ENCODE data around the gene SLC38A2.
"Not testable (repeated sequence)": the region's sequence is repeated elsewhere in the genome, so short reads cannot be mapped to it uniquely, and the experiment has no call there.

The SLC38A2 gene

DNA sequence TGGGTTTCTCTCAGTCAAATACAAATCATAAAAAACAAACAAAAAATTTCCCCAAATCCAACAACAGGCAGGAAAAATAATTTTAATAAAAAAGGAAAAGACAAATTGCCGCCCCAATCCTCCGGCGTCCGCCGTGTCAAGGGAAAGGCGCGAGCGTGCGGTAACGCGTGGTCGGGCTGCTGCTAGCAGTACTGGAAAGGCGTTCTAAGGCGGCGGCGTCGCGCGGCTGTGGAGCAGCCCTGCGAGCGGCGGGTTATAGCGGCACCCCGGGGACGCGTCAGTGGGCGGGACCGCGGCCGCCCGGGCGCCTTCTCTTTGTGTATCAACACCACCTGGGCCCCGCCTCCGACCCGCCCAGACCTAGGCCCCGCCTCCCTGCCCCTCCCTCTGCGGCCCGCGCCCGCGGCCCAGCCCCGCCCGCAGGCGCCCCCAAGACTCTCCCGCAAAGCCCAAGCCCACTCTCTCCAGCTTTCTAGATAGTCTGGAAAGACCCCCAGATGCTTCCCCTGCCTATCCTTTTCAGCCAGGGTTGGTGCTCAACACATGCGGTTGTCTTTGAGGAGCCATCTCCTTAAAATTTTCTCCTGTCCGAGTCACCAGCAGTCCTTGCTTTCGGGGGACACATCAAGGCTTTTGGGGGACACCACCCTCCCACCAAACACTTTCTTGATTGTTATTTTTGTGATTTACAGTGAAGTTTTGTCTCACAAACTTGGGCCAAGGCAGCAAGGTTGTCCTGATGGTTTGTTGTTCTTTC lies at the start of gene SLC38A2:
SLC38A2 (minus strand) TSS at position 230 of the 757 bp plus-strand sequence. CDS start 1,480 bp downstream, outside the sequence.
- peak; percentile 95 for DNase-seq (ENCODE audit: low read depth)

DNA sequence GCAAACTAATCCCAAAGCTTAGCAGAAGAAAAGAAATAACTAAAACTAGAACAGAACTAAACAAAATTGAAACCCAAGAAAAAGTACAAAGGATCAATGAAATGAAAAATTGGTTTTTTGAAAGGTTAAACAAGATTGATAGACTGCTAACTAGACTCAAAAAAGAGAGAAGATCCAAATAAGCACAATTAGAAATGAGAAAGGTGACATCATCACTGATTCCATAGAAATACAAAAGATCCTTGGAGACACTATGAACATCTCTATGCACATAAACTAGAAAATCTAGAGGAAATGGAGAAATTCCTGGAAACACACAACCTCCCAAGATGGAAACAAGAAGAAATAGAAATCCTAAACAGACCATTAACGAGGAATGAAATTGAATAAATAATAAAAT lies 47.1 kb upstream of the SLC38A2 start:
- DNase-seq (ENCODE audit: low read depth), result no peak

DNA sequence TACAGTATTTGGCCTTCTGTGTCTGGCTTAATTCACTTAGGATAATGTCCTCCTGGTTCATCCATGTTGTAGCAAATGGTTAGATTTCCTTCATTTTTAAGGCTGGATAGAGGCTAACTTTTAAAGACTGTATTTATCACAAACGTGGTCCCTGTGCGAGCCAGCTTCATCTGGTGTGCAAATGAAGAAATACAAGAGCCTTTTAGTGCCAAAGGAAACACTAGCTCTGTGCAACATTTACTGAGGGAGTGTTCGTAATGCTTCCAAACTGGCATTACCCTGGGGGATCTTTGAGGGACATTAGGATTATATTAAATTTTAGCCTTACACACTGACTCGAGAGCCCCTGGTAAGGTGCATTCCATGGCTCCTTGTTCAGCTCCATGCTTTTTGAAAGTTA lies 43.0 kb upstream of the SLC38A2 start:
- DNase-seq (ENCODE audit: low read depth), result no peak

DNA sequence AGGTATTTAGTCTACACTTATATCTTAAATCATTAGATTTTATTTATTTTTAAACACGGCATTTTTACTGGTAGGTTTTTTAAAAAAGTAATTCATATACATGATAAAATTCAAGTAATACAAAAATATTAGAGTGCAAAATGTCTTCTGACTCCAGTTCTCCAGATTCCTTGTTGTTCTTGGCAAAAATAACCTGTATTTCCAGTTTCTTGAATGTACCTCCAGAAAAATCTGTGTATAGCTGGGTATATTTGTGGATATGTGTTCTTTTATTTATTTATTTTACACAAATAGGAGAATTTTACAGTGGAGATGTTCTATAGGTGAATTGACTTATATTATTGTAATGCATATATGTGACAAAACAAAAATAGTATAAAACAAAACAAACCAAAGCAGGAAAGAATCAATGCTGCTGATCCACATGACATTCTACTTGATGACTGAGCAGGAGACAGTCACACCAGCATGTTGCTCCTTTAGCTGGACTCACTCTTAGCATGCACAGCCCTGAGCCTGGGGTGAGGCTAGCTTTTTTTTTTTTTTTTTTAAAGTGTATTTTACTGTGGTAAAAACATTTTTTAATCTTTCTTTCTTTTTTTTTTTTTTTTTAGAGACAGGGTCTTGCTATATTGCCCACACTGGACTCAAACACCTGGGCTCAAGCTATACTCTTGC lies 42.2 kb upstream of the SLC38A2 start:
- DNase-seq (ENCODE audit: low read depth), result no peak

DNA sequence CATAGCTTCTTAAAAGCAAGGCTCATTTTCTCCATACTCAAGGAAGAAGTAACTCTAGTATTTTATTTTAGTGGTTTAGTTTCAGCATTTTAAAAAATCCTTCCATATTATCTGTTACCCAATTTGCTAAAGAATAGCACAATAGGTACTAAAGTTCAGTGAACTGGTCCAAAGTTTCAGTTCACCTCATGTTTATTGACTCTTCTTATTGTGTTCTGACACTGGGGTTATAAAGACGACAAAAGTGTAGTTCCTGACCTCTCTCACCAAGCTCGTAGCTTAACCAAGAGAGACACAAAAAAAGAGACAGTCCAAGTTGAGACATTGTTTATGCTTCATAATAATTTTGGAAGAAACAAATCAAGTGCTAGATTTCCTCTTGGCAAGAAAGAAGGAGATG lies 40.8 kb upstream of the SLC38A2 start:
- DNase-seq (ENCODE audit: low read depth), result no peak

DNA sequence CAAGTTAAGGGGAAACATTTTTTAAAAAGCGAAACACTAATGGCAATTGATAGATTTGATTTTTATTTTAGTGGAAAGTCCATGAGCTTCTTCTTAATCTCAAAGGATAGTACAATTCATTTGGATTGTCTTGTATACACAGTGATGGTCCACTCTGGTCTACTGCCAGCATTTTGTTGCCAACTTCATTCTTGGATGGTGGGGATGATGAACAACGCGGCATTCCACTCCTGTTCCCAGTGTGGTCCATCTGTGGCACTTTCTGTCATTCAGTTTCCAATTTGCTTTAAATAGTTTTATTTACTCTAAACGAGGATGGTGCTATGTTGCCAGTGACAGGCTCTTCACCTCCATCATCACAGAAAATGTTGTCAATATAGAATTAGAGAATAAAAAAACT lies 40.3 kb upstream of the SLC38A2 start:
- no peak for DNase-seq (ENCODE audit: low read depth)

DNA sequence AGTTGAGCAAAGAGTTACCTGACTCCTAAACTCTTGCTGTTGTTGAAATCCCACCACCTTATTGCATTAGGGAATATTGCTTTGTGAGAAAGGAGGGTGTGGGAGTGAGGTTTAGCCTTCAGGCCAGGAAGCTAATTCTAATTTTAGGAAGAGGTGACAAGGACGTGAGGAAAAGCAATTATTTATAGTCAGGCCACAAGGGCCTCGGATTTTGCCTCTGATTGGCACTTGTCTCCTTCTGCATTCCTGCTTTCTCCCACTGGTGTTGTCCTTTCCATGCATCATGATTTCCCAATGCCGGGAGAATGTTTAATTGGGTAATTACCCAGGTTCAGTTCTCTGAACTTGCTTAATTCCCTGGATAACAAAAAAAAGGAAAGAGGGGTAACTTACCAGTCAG lies 37.9 kb upstream of the SLC38A2 start:
- no peak for DNase-seq (ENCODE audit: low read depth)

DNA sequence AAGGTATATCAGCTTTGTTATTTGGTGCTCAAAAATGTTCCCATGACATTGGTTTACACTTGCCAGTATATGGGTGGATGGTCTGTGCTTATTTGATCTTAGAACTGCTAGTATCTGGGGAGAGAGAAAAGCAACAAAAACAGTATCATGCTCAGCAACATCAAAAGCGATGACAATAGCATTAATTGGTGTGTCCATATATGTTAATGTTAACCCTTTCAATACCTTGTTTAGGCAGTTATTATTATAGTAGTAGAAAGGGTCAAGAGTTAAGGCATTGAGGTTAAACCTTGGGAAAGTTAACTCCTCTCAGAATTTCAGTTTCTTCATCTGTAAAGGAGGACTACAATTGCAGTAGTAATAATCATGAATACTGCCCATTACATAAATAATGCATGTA lies 37.4 kb upstream of the SLC38A2 start:
- DNase-seq (ENCODE audit: low read depth), result no peak

DNA sequence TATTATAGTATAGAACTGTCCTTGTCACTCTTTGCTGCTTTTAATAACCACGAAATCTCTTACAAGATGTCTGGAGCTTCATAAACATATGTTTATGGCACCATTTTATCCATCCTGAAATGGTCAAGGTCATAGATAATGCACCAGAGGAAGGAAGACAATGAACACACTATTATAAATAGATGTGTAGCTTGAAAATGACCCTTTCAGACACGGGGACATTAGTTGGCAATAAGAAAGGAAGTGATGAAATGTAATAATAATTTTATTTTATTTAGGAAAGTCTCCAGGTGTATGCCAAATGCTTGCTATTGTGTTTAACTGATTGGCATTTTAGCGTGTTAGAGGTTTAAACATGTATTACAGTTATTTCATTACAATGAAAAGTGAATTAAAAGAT lies 36.8 kb upstream of the SLC38A2 start:
- DNase-seq (ENCODE audit: low read depth), result no peak

DNA sequence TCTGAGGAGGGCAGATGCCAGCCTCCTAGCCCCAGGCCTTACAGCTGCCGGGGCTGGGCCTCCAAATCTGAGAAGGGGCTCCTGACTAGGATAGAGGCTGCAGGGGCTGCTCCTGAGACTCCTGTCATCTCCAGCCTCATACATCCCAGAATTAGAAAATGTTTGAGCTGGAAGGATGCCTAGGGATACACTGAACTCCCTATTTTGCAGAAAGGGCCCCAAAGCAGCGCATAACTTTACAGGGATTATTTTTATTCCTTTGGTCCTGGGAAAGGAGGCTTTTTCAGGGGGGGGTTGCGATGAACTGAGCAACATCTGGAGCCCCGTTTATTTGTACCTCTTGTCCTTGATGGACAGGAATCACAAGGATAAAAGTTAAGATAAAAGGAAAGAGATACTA lies 35.9 kb upstream of the SLC38A2 start:
- DNase-seq (ENCODE audit: low read depth), result no peak

DNA sequence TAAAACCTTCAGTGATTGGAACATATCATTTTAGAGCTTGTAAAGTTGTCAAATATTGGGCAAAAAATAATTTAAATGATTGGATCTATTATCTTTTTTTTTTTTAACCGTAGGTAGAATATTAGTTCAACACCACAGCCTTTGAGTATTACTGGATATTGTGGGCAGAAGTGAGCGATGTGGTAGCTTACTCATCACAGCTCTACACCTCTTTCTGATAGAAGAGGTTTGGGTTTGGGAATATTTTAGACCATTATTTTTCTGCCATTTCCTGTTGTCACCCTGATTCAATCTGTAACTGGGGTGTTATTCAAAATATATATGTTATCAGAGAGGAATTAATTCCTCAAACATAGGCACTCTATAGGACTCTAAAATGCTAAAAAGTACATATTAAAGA lies 34.8 kb upstream of the SLC38A2 start:
- DNase-seq (ENCODE audit: low read depth), result no peak

DNA sequence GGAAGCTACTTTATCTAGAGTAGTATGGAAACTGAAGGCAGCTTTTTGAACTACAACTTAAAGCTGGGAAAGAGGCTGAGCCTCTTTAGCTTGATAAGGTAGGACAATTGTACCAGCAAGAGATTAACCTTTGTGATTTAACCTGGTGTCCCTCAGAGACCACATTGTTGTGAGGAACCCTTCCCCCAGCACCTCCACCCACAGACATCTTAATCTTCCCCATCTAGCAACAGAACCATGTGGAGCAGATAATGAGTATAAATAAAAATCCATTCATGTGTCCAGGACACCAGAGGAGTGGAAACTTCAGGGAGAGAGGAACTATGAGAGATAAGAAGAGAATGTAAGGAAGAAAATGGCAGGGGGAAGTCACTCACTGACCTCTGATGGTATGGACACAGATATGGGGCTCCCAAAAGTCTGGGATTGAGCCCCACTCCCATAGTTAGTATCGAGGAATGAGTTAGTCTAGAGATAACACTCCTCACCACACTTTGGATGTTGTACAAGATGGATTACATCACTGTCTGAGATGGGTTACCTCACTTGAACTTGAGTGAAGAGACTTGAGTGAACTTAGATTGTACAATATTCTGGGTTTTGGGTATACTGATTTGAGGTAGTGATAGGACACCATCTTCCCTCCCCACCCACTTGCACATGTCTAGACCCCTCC lies 33.9 kb upstream of the SLC38A2 start:
- DNase-seq (ENCODE audit: low read depth), result peak; percentile 72

DNA sequence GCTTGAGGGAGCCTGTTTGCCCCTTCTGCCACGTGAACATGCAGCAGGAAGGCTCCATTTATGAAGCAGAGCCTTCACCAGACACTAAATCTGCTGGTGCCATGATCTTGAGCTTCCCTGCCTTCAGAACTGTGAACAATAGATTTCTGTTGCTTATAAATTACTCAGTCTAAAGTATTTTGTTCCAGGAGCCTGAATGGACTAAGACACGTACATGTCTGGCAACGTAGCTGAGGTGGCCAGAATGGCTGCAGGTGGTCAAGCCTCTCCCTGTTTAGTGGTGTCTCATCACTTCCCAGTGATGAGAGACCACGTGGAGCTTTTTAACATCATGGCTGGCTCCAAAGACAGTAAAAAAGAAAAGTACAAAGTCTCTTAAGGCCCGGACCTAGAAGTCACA lies 32.2 kb upstream of the SLC38A2 start:
- DNase-seq (ENCODE audit: low read depth), result no peak

DNA sequence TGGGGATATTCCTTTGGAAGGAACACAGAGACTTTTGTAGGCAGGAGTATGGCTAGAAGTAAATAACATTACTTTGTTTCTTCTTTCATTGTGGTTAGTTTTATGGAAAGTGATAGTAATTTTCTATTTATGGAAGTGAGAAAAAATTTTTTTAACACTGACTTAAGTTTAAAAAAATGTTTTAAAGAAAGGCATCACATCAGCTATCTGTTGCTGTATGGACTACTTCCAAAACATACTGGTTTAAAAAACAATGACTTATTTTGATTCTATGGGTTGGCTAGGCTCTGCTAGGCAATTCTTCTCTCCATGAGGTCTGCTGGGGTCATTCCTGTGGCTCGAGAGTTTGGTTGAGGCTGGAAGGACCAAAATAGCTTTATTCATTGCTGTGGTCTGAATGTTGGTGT lies 31.7 kb upstream of the SLC38A2 start:
- peak; percentile 82 for DNase-seq (ENCODE audit: low read depth)

DNA sequence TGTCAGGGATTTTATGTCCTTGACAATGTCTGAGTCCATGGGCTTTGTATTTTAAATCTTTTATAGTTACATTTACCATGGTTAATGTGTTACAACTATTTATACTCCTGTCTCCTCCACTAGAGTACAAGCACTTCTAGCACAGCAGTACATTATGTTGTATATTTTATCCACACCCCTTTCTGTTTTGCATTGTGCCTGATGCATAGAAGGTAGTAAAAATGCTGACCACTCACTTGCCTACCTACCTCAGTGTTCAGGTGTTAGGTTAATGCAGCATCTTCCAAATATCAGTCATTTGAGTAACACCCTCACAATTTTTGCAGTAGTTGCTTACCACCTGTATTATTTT lies 31.1 kb upstream of the SLC38A2 start:
- DNase-seq (ENCODE audit: low read depth), result no peak

DNA sequence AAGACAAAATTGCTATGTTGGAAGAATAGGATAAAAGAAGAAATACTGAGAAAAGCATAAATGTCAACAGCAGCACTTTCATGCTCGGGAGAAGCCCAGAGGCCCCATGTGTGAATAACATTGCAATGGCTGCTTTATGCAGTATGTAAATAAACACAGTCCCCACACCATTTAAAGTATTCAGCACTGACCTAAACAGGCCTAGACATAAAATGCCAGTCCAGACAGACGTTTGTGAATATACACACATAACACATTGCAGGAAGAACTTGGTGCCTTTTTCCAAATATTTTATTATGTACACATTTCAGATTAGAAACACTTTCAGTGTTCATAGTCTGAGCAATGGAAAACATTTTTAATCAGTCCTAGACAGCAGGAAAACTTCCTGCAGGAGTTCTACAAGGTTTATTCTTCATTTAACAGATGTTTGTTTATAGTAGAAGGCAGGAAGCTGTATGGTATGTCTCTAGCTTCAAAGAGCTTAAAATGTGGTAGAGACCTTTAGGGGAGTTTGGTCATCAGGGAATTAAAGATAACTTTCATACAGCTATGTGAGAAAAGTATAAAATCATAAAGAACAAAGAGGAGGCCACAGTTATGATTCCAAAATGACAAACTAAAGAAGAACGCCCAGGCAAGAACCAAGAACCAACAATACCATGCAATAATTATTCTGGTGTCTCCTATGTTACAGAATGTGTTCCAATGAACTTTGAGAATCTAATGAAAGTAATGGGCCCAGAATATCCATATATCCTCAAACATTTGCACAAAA lies 30.6 kb upstream of the SLC38A2 start:
- peak; percentile 69 for DNase-seq (ENCODE audit: low read depth)

DNA sequence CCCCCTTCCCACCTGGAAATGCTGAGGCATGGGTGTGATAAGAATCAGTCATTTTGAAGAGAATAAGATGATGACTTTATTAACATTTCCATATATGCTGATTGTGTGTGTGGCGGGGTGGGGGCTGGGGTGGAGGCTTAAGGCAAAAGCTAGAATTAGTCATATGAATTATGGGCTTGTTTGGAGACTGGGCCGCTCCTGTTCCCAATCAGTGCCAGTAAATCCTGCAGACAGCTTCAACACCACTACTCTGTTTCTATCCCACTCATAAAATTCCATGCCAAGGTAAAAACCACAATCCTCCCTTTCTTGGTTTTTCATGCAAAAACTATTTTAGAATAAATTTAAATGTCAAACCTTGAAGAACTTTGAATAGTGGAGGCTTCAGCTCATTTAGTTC lies 29.9 kb upstream of the SLC38A2 start:
- peak; percentile 72 for DNase-seq (ENCODE audit: low read depth)

DNA sequence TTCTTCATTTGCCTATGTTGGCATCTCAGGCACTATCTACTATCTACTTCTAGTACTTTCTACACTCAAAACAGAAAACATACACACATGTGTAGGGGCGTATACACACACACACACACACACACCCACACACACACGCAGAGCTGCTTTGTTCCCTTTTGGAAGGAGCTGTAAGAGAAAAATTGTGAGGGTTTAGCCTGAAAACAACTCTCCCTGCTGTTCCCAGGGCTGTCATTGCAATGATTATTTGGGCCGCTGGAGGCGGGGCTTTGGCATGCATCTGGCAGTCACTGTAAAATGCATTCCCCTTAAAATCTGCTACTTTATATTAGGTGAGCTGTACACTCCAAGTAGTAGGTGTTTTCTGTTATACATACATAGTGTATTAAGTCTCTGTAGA lies 29.1 kb upstream of the SLC38A2 start:
- DNase-seq (ENCODE audit: low read depth), result peak; percentile 65

DNA sequence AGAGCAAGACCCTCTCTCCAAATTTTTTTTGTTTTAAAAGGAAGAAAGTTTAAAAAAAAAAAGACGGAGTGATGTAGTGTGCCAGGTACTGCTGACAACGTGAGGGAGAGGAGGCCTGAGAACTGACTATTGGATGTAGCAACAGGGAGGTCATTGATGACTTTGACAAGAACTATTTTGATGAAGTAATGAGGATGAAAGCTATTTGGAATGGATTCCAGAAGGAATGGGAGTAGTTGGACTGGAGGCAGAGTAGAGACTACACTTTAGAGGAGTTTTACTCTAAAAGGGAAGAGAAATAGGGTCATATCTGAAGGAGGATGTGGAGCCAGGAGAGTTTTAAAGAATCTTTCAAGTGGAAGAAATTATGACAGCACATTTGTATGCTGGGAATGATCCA lies 27.8 kb upstream of the SLC38A2 start:
- DNase-seq (ENCODE audit: low read depth), result peak; percentile 54

DNA sequence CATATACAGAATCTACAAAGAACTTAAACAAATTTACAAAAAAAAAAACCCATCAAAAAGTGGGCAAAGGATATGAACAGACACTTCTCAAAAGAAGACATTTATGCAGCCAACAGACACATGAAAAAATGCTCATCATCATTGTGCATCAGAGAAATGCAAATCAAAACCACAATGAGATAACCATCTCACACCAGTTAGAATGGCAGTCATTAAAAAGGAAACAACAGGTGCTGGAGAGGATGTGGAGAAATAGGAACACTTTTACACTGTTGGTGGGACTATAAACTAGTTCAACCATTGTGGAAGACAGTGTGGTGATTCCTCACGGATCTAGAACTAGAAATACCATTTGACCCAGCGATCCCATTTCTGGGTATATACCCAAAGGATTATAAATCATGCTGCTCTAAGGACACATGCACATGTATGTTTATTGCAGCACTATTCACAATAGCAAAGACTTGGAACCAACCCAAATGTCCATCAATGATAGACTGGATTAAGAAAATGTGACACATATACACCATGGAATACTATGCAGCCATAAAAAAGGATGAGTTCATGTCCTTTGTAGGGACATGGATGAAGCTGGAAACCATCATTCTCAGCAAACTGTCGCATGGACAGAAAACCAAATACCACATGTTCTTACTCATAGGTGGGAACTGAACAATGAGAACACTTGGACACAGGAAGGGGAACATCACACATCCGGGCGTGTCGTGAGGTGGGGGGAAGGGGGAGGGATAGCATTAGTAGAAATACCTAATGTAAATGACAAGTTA lies 27.1 kb upstream of the SLC38A2 start:
- DNase-seq (ENCODE audit: low read depth), result not testable (repeated sequence)

DNA sequence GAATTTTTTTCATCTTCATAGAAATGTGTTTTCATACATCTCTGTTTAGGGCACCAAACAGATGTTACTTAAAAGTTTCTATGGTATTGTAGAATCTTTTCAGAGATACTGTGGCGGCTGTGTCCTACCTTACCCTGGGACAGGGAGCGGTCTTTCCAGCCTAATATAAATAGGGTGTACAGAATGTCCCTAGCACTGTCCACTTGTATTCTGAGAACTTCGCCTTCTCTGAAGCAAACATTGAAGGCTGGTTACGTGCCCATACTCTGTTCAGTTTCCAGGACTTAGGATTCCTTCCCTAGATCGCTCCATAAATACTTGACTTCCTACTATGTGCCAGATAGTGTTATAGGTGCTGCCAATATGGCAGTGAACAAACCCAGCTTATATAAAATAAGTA lies 24.3 kb upstream of the SLC38A2 start:
- DNase-seq (ENCODE audit: low read depth), result no peak

DNA sequence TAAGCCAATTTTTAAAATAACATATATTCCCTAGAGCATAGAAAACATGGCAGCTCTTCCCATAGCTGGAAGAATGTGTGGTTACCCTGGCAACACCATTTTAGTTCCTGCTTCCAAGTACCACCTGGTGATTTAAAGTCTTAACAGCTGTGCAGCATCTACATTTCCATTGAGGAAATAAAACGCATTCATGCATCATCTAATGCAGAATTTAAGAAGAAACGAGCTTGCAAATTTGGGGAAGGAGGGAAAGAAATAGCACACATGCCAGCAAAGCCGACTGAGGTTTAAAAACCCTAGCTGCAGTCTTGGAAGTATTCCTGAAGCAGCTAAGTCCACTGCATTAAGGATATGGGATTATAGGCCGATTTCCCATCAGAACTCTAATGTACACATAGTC lies 22.8 kb upstream of the SLC38A2 start:
- DNase-seq (ENCODE audit: low read depth), result no peak

All from iris pigment epithelial cell (primary cell).